IMR-90 (cell line): ENCODE results near the gene EFHD2. TPM values are rescaled to one million over a fixed set of nuclear protein-coding genes. Genes with fewer than 3 reads are reported as not detected.

Experiments used
- ATAC-seq: fragments of 200-7000 bp; cut with Tn5 transposase; 2 replicates; pipeline ENCODE4 v1.9.1; 2020; ENCODE audit warnings: low read depth, mild to moderate bottlenecking, moderate library complexity
- BruUV-seq: library from RNA; stranded (reverse); fragments of 400-500 nt; replicated peaks from 2 replicates; lab custom pipeline; 2021; lab: Mats Ljungman, UMichigan
- CTCF ChIA-PET: fragments of 300-600 bp; formaldehyde crosslinking; extraction: SDS; loops from one replicate; lab custom pipeline; 2021; ENCODE audit warnings: antibody characterized with exemption; lab: Yijun Ruan, JAX
- POLR2A ChIA-PET: fragments of 300-600 bp; sonication (Branson Sonifier 250); formaldehyde crosslinking; loops from one replicate; lab custom pipeline; 2022; ENCODE audit warnings: antibody characterized with exemption; ENCODE audit not compliant: unreplicated experiment; lab: Charles Lee
- DNase-seq: peaks from one replicate; pipeline ENCODE4 v3.0.0; 2013
- H2AFZ ChIP-seq: replicated peaks from 2 replicates; pipeline ENCODE3; 2013; ENCODE audit warnings: low read length, mild to moderate bottlenecking; ENCODE audit not compliant: poor library complexity
- H2AK5ac ChIP-seq: 2 replicates; pipeline ENCODE4 v1.6.1; 2013; ENCODE audit warnings: low read depth, low read length, inconsistent platforms
- H2AK9ac ChIP-seq: replicated peaks from 2 replicates; pipeline ENCODE3; 2013; ENCODE audit warnings: mild to moderate bottlenecking, low read depth, low read length, moderate library complexity; ENCODE audit not compliant: poor library complexity
- H2BK120ac ChIP-seq: 2 replicates; pipeline ENCODE4 v1.6.1; 2013; ENCODE audit warnings: low read depth, low read length, inconsistent platforms
- H2BK15ac ChIP-seq: 3 replicates; pipeline ENCODE4 v1.6.1; 2013; ENCODE audit warnings: low read depth, low read length, inconsistent platforms
- H2BK20ac ChIP-seq: 2 replicates; pipeline ENCODE4 v1.6.1; 2013; ENCODE audit warnings: low read depth, mild to moderate bottlenecking, inconsistent platforms, low read length, moderate library complexity
- H2BK5ac ChIP-seq: 2 replicates; pipeline ENCODE4 v1.6.1; 2013; ENCODE audit warnings: mild to moderate bottlenecking, low read depth, low read length, inconsistent platforms; ENCODE audit not compliant: poor library complexity, severe bottlenecking
- H3K14ac ChIP-seq: replicated peaks from 2 replicates; pipeline ENCODE4 v1.6.1; 2013; ENCODE audit warnings: low read depth, low read length, inconsistent platforms
- H3K18ac ChIP-seq: 2 replicates; pipeline ENCODE4 v1.6.1; 2013; ENCODE audit warnings: low read depth, low read length, control low read depth
- H3K23ac ChIP-seq: 2 replicates; pipeline ENCODE4 v1.6.1; 2013; ENCODE audit warnings: low read depth, low read length, inconsistent platforms
- H3K27ac ChIP-seq: 2 replicates; pipeline ENCODE4 v1.5.1; 2013; ENCODE audit warnings: mild to moderate bottlenecking, control low read depth, low read length; ENCODE audit not compliant: insufficient read depth
- H3K27me3 ChIP-seq: 2 replicates; pipeline ENCODE4 v1.6.1; 2013; ENCODE audit warnings: low read length; ENCODE audit not compliant: control insufficient read depth, insufficient read depth
- H3K36me3 ChIP-seq: 2 replicates; pipeline ENCODE4 v1.6.1; 2013; ENCODE audit warnings: low read length, mixed read lengths; ENCODE audit not compliant: control insufficient read depth, insufficient read depth
- H3K4ac ChIP-seq: 2 replicates; pipeline ENCODE4 v1.6.1; 2013; ENCODE audit warnings: low read depth, low read length, inconsistent platforms
- H3K4me1 ChIP-seq: 2 replicates; pipeline ENCODE4 v1.6.1; 2013; ENCODE audit warnings: low read length, mixed read lengths; ENCODE audit not compliant: control insufficient read depth, insufficient read depth
- H3K4me2 ChIP-seq: 2 replicates; pipeline ENCODE4 v1.6.1; 2013; ENCODE audit warnings: low read depth, mild to moderate bottlenecking, control low read depth, low read length, moderate library complexity
- H3K4me3 ChIP-seq: 2 replicates; pipeline ENCODE4 v1.5.1; 2013; ENCODE audit warnings: low read depth, mild to moderate bottlenecking, control low read depth, low read length, moderate library complexity; ENCODE audit not compliant: insufficient read depth
- H3K56ac ChIP-seq: 2 replicates; pipeline ENCODE4 v1.6.1; 2013; ENCODE audit warnings: low read length, inconsistent platforms; ENCODE audit not compliant: insufficient read depth; ENCODE audit errors: extremely low read depth
- H3K79me1 ChIP-seq, 2 experiments: 2 replicates each; pipeline ENCODE4 v1.6.1; 2013; ENCODE audit warnings: low read length in 2 of 2, inconsistent platforms in 1 of 2, low read depth in 1 of 2
- H3K9ac ChIP-seq: 2 replicates; pipeline ENCODE4 v1.6.1; 2013; ENCODE audit warnings: low read depth, low read length, control low read depth
- H3K9me1 ChIP-seq: 2 replicates; pipeline ENCODE4 v1.6.1; 2013; ENCODE audit warnings: low read length, inconsistent platforms; ENCODE audit not compliant: insufficient read depth
- H3K9me3 ChIP-seq: 2 replicates; pipeline ENCODE4 v1.6.1; 2013; ENCODE audit warnings: low read length; ENCODE audit not compliant: control insufficient read depth, insufficient read depth
- H4K20me1 ChIP-seq: 2 replicates; pipeline ENCODE4 v1.6.1; 2013; ENCODE audit warnings: low read length, inconsistent platforms; ENCODE audit not compliant: insufficient read depth
- H4K5ac ChIP-seq: 2 replicates; pipeline ENCODE4 v1.6.1; 2013; ENCODE audit warnings: mild to moderate bottlenecking, low read depth, low read length, control low read depth
- H4K8ac ChIP-seq, 2 experiments: 2 replicates each; pipeline ENCODE4 v1.6.1; 2013; ENCODE audit warnings: low read depth in 2 of 2, low read length in 2 of 2, control low read depth in 1 of 2, inconsistent platforms in 1 of 2
- H4K91ac ChIP-seq: 2 replicates; pipeline ENCODE4 v1.6.1; 2013; ENCODE audit warnings: low read depth, low read length, inconsistent platforms; ENCODE audit not compliant: insufficient read depth
- BHLHE40 ChIP-seq: fragments of 150-350 bp; IDR thresholded peaks from 2 replicates; pipeline ENCODE4 v1.6.1; 2016; ENCODE audit warnings: mild to moderate bottlenecking, low read depth, low read length
- CEBPB ChIP-seq: IDR thresholded peaks from 2 replicates; pipeline ENCODE4 v1.6.1; 2012; ENCODE audit warnings: low read depth, low read length, improper control_type of control experiment
- CHD1 ChIP-seq: IDR thresholded peaks from 2 replicates; pipeline ENCODE4 v1.6.1; 2012; ENCODE audit warnings: low read depth, low read length, improper control_type of control experiment
- ELK1 ChIP-seq: fragments of 150-350 bp; IDR thresholded peaks from 2 replicates; pipeline ENCODE4 v1.6.1; 2016; ENCODE audit warnings: low read depth, mild to moderate bottlenecking, low read length, moderate library complexity, borderline replicate concordance
- FOS ChIP-seq: fragments of 150-350 bp; IDR thresholded peaks from 2 replicates; pipeline ENCODE4 v1.6.1; 2016; ENCODE audit warnings: low read depth, low read length
- MAFK ChIP-seq: IDR thresholded peaks from 2 replicates; pipeline ENCODE4 v1.6.1; 2012; ENCODE audit warnings: low read depth, low read length, improper control_type of control experiment
- MXI1 ChIP-seq: IDR thresholded peaks from 2 replicates; pipeline ENCODE4 v1.6.1; 2012; ENCODE audit warnings: low read depth, mild to moderate bottlenecking, low read length, moderate library complexity, borderline replicate concordance
- NFE2L2 ChIP-seq: fragments of 150-350 bp; IDR thresholded peaks from 2 replicates; pipeline ENCODE4 v1.6.1; 2016; ENCODE audit warnings: low read depth, mild to moderate bottlenecking, low read length
- POLR2A ChIP-seq: IDR thresholded peaks from 2 replicates; pipeline ENCODE4 v1.6.1; 2012; ENCODE audit warnings: mild to moderate bottlenecking, low read depth, low read length
- RAD21 ChIP-seq: IDR thresholded peaks from 2 replicates; pipeline ENCODE4 v1.6.1; 2012; ENCODE audit warnings: low read length, improper control_type of control experiment
- RCOR1 ChIP-seq: IDR thresholded peaks from 2 replicates; pipeline ENCODE4 v1.6.1; 2012; ENCODE audit warnings: mild to moderate bottlenecking, low read length, improper control_type of control experiment; ENCODE audit not compliant: insufficient replicate concordance
- RFX5 ChIP-seq: IDR thresholded peaks from 2 replicates; pipeline ENCODE4 v1.8.0; 2012; ENCODE audit warnings: low read depth, mild to moderate bottlenecking, low read length, moderate library complexity
- SMC3 ChIP-seq: fragments of 150-350 bp; IDR thresholded peaks from 2 replicates; pipeline ENCODE4 v1.6.1; 2016; ENCODE audit warnings: low read depth, mild to moderate bottlenecking, antibody characterized with exemption, low read length, moderate library complexity
- WGBS, 2 experiments: methylation state at CpG; one replicate each; pipeline versions ENCODE4 v1.1.5 to v1.1.7; 2013; ENCODE audit warnings: missing lambda C conversion rate in 2 of 2; ENCODE audit not compliant: insufficient read length in 1 of 2; ENCODE audit errors: extremely low coverage in 2 of 2; 5-methylcytosine and 5-hydroxymethylcytosine counted together
- dilution Hi-C: fragments of 300-500 bp; cut with HindIII; formaldehyde crosslinking; loops from one replicate; pipeline ENCODE4 v1.14.3; 2018; ENCODE audit warnings: low sequenced_read_pairs; ENCODE audit not compliant: unreplicated experiment
- in situ Hi-C: fragments of 300-500 bp; cut with MboI; formaldehyde crosslinking; loops from 3 replicates; pipeline ENCODE4 v1.14.3; 2019; ENCODE audit warnings: low sequenced_read_pairs, inconsistent platforms, mixed read lengths
- intact Hi-C: fragments of 100-400 bp; cut with micrococcal nuclease; formaldehyde crosslinking; loops from 2 replicates; pipeline ENCODE4 v1.10.0; 2022
- polyA plus RNA-seq, 3 experiments: library from polyadenylated mRNA; depleted of rRNA; stranded (reverse); fragments of >200 nt; gene quantifications; 2 replicates each; pipeline ENCODE4 v1.2.3, GENCODE V29; 2012; ENCODE audit warnings: low replicate concordance in 1 of 3
- total RNA-seq: library from RNA; depleted of rRNA; stranded (reverse); fragments of >200 nt; gene quantifications from 2 replicates; pipeline ENCODE4 v1.2.3, GENCODE V29; 2012
- TF ChIP-seq, protein P1 (sequence below): fragments of 150-350 bp; IDR thresholded peaks from 2 replicates; pipeline ENCODE4 v1.6.1; 2017; ENCODE audit warnings: mild to moderate bottlenecking, antibody characterized with exemption, low read length, low read depth

Gene EFHD2
- total and polyA plus RNA-seq, 2 of the 4 experiments (the other 2 are of a cell fraction) = 22.6 to 58.9 TPM

DNA sequence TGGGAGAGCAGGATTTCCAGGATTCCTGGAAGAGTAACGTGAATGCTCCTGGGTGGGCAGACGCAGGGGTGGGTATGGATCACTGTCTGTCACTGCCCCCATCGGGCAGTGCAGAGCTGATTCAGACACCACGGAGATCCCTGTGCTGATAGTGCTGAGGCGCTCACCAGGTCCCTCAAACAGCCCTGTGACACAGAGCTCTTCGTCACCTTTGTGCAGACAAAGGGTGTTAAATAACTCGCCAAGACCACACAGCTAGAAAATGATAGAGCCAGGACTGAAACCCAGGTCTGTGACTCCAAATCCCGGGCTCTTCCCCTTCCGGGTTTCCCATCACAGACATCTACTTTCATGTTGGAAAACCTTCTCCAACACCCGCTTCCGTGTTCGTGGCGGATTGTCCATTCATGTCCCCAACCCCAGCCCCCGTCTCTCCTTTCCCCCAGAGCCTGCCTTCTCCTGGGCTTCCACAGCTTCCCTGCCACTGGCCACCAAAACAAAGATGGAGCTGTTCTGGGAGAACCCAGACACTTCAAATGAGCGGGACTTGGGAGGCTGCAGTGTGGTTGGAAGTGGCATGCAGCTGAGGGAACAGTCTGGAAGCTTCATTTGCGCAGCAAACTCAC, 2.6 kb downstream of the EFHD2 start (continued):
- TF ChIP-seq RAD21 = no peak

- Histone ChIP-seq H4K5ac (no peak overlapping the region), H4K8ac (no peak overlapping the region), H2BK15ac (no peak overlapping the region), H2AK9ac (peak overlapping the region; percentile 57), H3K27ac (no peak overlapping the region), H3K4ac (no peak overlapping the region), H3K14ac (no peak overlapping the region), H2AFZ (no peak overlapping the region), H3K4me1 (peaks cover 31% of the 10 kb centered on the region), H2BK20ac (no peak overlapping the region), H4K20me1 (peaks cover 25% of the 10 kb centered on the region), H2BK5ac (no peak overlapping the region), H3K79me1 (peaks cover 14 to 75% of the 10 kb centered on the region in 2 experiments; a peak in 3 of 4 replicates), H3K9me1 (peaks cover 15% of the 10 kb centered on the region; the same call in 1 of the 2 replicates), H3K4me3 (no peak overlapping the region), H4K91ac (no peak overlapping the region), H3K56ac (no peak overlapping the region), H3K27me3 (no peaks in the 10 kb centered on the region), H3K23ac (no peak overlapping the region), H2AK5ac (no peak overlapping the region), H3K9me3 (no peaks in the 10 kb centered on the region), H3K4me2 (no peak overlapping the region), H3K9ac (no peak overlapping the region), H3K18ac (no peak overlapping the region), H2BK120ac (no peak overlapping the region), H3K36me3 (peaks cover 4% of the 10 kb centered on the region; the same call in 1 of the 2 replicates)
- intact Hi-C loops (no loop called here), in situ Hi-C loops (loop anchor here (5.0 kb wide), 1 partner anchor 71 kb away; no protein-coding TSS in a partner anchor), dilution Hi-C loops (no loop called here)
- ChIA-PET POLR2A (no interaction called here), CTCF (interaction anchor here (0.7 to 1.1 kb wide), 2 partner anchors 14 to 84 kb away, joined by 3 read pairs; no protein-coding TSS in a partner anchor)
- DNase-seq (no peak), ATAC-seq (no peak)
- no TSS peak for BruUV-seq
- WGBS, 2 experiments = 92% methylated on average over 5 of the region's 11 CpGs; no CpG with 5 or more reads in 1 of the 2 experiments
- TF ChIP-seq CEBPB (no peak), ELK1 (no peak), FOS (no peak), RAD21 (no peak), CHD1 (no peak), BHLHE40 (no peak), NFE2L2 (no peak), RCOR1 (no peak), MAFK (no peak), RFX5 (no peak), POLR2A (no peak), SMC3 (no peak), MXI1 (no peak)
- TF ChIP-seq, protein P1, sequence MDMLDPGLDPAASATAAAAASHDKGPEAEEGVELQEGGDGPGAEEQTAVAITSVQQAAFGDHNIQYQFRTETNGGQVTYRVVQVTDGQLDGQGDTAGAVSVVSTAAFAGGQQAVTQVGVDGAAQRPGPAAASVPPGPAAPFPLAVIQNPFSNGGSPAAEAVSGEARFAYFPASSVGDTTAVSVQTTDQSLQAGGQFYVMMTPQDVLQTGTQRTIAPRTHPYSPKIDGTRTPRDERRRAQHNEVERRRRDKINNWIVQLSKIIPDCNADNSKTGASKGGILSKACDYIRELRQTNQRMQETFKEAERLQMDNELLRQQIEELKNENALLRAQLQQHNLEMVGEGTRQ = no peak
Observed at GRCh38 chr1:15412843-15413242, 3.2 kb downstream of the EFHD2 start.
